ENCODE measurements around the gene MAPRE3. TPM values are rescaled to one million over a fixed set of nuclear protein-coding genes. Genes with fewer than 3 reads are reported as not detected.
A peak's percentile ranks its signal among the peaks of the same experiment; 100 is the strongest.

The MAPRE3 gene
- total and polyA plus RNA-seq, 9 of the 15 experiments (the other 6 are each of a cell fraction or from before 2014, with no cell fraction given), result 0.70 to 43.2 (median 12.6) TPM

DNA sequence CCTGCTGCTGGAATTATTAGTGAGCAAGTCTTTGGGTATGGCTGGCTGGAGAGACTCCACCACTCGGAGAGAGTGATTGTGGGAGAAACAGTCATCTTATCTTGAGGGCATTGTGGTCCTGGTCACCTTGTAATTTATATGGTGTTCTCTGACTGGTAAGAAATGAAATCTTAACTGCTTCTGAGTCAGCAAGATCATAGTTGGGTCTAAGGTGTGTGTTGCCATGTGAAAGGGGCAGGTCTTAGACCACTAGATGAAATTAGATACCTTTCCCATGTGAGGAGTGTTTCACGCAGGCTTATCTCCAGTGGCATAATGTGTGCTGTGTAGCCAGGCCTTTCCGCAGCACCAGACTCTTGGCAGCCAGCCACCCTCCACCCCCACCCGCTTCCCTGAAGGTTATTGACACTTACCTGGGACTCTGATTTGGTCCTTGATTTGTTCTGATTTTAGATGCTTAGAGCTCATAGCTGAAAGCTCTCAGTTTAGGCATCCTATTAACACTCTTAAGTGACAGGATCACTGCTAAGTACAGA is 7.7 kb downstream of the MAPRE3 start (continued):
- TF ChIP-seq BHLHE40 (IDR thresholded peaks at IDR 0.05; ENCODE audit: low read length), result peak; percentile 95
- peak; percentile 47; the same call in 1 of the 2 replicates for TF ChIP-seq MAFF (IDR thresholded peaks at IDR 0.05; ENCODE audit: low read length)
- peak in 1 of 2 experiments; percentile 9 for TF ChIP-seq NCOA2 (IDR thresholded peaks at IDR 0.05; ENCODE audit: partially characterized antibody in 2 of 2)
- no peak for TF ChIP-seq TEAD2 (tag; IDR thresholded peaks at IDR 0.05)
- no peak for TF ChIP-seq ZNF431 (CRISPR knock-in tag; IDR thresholded peaks at IDR 0.05)
- TF ChIP-seq, protein P1, sequence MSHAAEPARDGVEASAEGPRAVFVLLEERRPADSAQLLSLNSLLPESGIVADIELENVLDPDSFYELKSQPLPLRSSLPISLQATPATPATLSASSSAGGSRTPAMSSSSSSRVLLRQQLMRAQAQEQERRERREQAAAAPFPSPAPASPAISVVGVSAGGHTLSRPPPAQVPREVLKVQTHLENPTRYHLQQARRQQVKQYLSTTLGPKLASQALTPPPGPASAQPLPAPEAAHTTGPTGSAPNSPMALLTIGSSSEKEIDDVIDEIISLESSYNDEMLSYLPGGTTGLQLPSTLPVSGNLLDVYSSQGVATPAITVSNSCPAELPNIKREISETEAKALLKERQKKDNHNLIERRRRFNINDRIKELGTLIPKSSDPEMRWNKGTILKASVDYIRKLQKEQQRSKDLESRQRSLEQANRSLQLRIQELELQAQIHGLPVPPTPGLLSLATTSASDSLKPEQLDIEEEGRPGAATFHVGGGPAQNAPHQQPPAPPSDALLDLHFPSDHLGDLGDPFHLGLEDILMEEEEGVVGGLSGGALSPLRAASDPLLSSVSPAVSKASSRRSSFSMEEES (CRISPR knock-in tag; IDR thresholded peaks at IDR 0.05), result no peak
- TF ChIP-seq TEAD4 (IDR thresholded peaks at IDR 0.05; ENCODE audit: low read length), result peak; percentile 81
- no peak for TF ChIP-seq TEAD4 (CRISPR knock-in tag; IDR thresholded peaks at IDR 0.05; ENCODE audit: borderline replicate concordance)
- TF ChIP-seq, protein P2, sequence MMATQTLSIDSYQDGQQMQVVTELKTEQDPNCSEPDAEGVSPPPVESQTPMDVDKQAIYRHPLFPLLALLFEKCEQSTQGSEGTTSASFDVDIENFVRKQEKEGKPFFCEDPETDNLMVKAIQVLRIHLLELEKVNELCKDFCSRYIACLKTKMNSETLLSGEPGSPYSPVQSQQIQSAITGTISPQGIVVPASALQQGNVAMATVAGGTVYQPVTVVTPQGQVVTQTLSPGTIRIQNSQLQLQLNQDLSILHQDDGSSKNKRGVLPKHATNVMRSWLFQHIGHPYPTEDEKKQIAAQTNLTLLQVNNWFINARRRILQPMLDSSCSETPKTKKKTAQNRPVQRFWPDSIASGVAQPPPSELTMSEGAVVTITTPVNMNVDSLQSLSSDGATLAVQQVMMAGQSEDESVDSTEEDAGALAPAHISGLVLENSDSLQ (IDR thresholded peaks at IDR 0.05), result 0 out of 2 replicates have a peak, but pooled peaks have one; percentile 50
- TF ChIP-seq FOXA1 (IDR thresholded peaks at IDR 0.05; ENCODE audit: borderline replicate concordance), result no peak
- TF ChIP-seq MYNN (IDR thresholded peaks at IDR 0.05), result peak; percentile 73; the same call in 1 of the 2 replicates
- no peak for TF ChIP-seq MYNN (CRISPR knock-in tag; IDR thresholded peaks at IDR 0.05)
- TF ChIP-seq STAT5A (IDR thresholded peaks at IDR 0.05; ENCODE audit: borderline replicate concordance, low read length), result peak; percentile 58
- TF ChIP-seq ZNF121 (CRISPR knock-in tag; conservative IDR thresholded peaks at IDR 0.05), result no peak
- peak; percentile 92 for TF ChIP-seq ZNF316 (IDR thresholded peaks at IDR 0.05)
- TF ChIP-seq RAD21 (CRISPR knock-in tag; conservative IDR thresholded peaks at IDR 0.05 in 1 of 2, IDR thresholded peaks at IDR 0.05 in 1 of 2), result no peak
- TF ChIP-seq NELFE (IDR thresholded peaks at IDR 0.05; ENCODE audit: insufficient read depth, insufficient read length), result no peak
- TF ChIP-seq FOXJ3 (CRISPR knock-in tag; IDR thresholded peaks at IDR 0.05), result no peak
- peak in 1 of 2 experiments; percentile 43; a peak in 1 of 4 replicates for TF ChIP-seq MAZ (CRISPR knock-in tag; conservative IDR thresholded peaks at IDR 0.05 in 1 of 2, IDR thresholded peaks at IDR 0.05 in 1 of 2)
- peak; percentile 57 for TF ChIP-seq DACH1 (IDR thresholded peaks at IDR 0.05; ENCODE audit: partially characterized antibody)
- peak; percentile 79 for TF ChIP-seq DPF2 (IDR thresholded peaks at IDR 0.05)
- TF ChIP-seq, protein P3, sequence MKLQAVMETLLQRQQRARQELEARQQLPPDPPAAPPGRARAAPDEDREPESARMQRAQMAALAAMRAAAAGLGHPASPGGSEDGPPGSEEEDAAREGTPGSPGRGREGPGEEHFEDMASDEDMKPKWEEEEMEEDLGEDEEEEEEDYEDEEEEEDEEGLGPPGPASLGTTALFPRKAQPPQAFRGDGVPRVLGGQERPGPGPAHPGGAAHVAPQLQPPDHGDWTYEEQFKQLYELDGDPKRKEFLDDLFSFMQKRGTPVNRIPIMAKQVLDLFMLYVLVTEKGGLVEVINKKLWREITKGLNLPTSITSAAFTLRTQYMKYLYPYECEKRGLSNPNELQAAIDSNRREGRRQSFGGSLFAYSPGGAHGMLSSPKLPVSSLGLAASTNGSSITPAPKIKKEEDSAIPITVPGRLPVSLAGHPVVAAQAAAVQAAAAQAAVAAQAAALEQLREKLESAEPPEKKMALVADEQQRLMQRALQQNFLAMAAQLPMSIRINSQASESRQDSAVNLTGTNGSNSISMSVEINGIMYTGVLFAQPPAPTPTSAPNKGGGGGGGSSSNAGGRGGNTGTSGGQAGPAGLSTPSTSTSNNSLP (IDR thresholded peaks at IDR 0.05; ENCODE audit: borderline replicate concordance, low read depth, low read length), result 0 out of 2 replicates have a peak, but pooled peaks have one; percentile 40

Measured in K562 (cell line).